Measurements from ENCODE around the gene IKZF5.

Gene IKZF5

DNA sequence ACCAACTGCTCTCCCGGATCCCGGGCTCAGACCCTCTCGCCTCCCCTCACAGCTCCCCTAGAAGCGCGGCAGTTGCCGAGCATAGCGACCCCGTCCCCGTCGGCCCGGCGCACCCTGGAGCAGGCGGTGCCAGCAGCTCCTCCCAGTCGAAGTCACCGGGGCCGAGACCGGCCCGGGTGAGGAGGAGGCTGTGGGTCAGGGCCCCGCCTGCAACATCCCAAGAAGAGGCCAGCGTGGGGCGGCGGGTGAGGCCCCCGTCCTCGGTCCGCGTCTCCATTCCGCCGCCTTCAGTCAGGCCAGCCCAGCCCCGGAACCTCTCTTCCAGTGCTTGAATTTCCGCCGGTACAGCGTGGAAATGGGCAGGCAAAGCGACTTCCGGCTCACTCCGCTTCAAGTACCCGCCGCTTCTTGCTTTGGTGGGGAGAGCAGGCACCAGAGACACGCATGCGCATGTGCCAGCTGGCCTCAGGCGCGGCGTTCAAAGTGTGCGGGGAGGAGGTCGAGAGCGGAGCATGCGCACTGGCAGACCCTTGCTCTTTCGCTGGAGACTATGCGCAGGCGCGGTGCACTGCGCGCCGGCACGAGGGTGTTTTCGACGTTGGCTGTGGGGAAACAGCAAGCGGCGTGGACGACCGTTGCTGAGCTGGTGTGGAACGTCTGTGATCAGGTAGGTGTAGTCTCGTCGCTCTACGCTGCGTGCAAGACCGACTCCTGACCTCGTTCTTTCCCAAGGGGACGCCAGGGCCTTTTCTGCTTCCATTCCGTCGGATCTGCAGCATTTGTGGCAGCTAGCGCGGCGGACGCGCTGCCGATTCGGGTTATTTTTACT lies 54.5 kb downstream of the IKZF5 start, which contains the start of gene C10orf88 (continued):
- TF ChIP-seq, protein P1, sequence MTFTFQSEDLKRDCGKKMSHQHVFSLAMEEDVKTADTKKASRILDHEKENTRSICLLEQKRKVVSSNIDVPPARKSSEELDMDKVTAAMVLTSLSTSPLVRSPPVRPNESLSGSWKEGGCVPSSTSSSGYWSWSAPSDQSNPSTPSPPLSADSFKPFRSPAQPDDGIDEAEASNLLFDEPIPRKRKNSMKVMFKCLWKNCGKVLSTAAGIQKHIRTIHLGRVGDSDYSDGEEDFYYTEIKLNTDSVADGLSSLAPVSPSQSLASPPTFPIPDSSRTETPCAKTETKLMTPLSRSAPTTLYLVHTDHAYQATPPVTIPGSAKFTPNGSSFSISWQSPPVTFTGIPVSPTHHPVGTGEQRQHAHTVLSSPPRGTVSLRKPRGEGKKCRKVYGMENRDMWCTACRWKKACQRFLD (tag by site-specific recombination; IDR thresholded peaks at IDR 0.05) = peak; percentile 92
- TF ChIP-seq SP7 (tag by site-specific recombination; IDR thresholded peaks at IDR 0.05) (peak; percentile 88), ZNF266 (tag by site-specific recombination; IDR thresholded peaks at IDR 0.05; ENCODE audit: low read depth) (no peak), ZFP37 (tag by site-specific recombination; IDR thresholded peaks at IDR 0.05) (peak; percentile 96), OSR2 (tag by site-specific recombination; IDR thresholded peaks at IDR 0.05) (no peak)
- TF ChIP-seq, protein P2, sequence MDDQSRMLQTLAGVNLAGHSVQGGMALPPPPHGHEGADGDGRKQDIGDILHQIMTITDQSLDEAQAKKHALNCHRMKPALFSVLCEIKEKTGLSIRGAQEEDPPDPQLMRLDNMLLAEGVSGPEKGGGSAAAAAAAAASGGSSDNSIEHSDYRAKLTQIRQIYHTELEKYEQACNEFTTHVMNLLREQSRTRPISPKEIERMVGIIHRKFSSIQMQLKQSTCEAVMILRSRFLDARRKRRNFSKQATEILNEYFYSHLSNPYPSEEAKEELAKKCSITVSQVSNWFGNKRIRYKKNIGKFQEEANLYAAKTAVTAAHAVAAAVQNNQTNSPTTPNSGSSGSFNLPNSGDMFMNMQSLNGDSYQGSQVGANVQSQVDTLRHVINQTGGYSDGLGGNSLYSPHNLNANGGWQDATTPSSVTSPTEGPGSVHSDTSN (CRISPR knock-in tag; IDR thresholded peaks at IDR 0.05) = peak; percentile 42; the same call in 1 of the 2 replicates
- TF ChIP-seq, protein P3, sequence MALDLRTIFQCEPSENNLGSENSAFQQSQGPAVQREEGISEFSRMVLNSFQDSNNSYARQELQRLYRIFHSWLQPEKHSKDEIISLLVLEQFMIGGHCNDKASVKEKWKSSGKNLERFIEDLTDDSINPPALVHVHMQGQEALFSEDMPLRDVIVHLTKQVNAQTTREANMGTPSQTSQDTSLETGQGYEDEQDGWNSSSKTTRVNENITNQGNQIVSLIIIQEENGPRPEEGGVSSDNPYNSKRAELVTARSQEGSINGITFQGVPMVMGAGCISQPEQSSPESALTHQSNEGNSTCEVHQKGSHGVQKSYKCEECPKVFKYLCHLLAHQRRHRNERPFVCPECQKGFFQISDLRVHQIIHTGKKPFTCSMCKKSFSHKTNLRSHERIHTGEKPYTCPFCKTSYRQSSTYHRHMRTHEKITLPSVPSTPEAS (tag by site-specific recombination; IDR thresholded peaks at IDR 0.05) = no peak
- TF ChIP-seq, protein P4, sequence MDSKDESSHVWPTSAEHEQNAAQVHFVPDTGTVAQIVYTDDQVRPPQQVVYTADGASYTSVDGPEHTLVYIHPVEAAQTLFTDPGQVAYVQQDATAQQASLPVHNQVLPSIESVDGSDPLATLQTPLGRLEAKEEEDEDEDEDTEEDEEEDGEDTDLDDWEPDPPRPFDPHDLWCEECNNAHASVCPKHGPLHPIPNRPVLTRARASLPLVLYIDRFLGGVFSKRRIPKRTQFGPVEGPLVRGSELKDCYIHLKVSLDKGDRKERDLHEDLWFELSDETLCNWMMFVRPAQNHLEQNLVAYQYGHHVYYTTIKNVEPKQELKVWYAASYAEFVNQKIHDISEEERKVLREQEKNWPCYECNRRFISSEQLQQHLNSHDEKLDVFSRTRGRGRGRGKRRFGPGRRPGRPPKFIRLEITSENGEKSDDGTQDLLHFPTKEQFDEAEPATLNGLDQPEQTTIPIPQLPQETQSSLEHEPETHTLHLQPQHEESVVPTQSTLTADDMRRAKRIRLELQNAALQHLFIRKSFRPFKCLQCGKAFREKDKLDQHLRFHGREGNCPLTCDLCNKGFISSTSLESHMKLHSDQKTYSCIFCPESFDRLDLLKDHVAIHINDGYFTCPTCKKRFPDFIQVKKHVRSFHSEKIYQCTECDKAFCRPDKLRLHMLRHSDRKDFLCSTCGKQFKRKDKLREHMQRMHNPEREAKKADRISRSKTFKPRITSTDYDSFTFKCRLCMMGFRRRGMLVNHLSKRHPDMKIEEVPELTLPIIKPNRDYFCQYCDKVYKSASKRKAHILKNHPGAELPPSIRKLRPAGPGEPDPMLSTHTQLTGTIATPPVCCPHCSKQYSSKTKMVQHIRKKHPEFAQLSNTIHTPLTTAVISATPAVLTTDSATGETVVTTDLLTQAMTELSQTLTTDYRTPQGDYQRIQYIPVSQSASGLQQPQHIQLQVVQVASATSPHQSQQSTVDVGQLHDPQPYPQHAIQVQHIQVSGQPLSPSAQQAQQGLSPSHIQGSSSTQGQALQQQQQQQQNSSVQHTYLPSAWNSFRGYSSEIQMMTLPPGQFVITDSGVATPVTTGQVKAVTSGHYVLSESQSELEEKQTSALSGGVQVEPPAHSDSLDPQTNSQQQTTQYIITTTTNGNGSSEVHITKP (tag by site-specific recombination; IDR thresholded peaks at IDR 0.05) = peak; percentile 50; the same call in 1 of the 2 replicates

DNA sequence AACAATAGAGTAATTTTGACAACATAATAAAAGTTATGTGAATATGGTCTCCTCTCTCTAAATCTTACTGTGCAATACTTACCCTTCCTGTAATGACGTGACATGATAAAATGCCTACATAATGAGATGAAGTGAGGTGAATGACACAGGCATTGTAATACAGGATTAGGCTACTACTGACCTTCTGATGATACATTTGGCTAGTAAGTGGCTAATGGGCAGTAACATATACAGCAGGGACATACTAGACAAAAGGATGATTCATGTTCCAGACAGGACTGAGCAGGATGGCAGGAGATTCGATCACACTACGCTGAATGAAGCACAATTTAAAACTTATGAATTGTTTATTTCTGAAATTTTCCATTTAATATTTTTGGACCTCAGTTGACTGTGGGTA lies 59.3 kb downstream of the IKZF5 start:
- peaks cover 28 to 59% of the 10 kb centered on the region in 2 experiments for H3K36me3 ChIP-seq (ENCODE audit: control insufficient read depth in 2 of 2, insufficient read depth in 1 of 2, low read length in 2 of 2)
- no peak overlapping the region for H3K27ac ChIP-seq (ENCODE audit: extremely low read depth, low read depth, low read length)
- ChIA-PET CTCF (interaction anchor here (1.3 kb wide), 1 partner anchor 13 kb away, joined by 4 read pairs; no protein-coding TSS in a partner anchor), POLR2A (no interaction called here)
- H3K4me1 ChIP-seq (ENCODE audit: control insufficient read depth, insufficient read depth, low read length) = peaks cover 2% of the 10 kb centered on the region; the same call in 1 of the 2 replicates
- no peak overlapping the region for H3K4me3 ChIP-seq (ENCODE audit: low read depth, low read length)
- H3K9me3 ChIP-seq (ENCODE audit: control insufficient read depth, insufficient read depth, low read depth, low read length) = no peaks in the 10 kb centered on the region
- no peak for TF ChIP-seq ZNF138 (tag by site-specific recombination; IDR thresholded peaks at IDR 0.05; ENCODE audit: borderline replicate concordance)
- TF ChIP-seq ZNF16 (tag by site-specific recombination; IDR thresholded peaks at IDR 0.05; ENCODE audit: low read depth) = no peak
- TF ChIP-seq ZBTB21 (tag by site-specific recombination; IDR thresholded peaks at IDR 0.05) = no peak
- no peak for TF ChIP-seq ZNF239 (tag by site-specific recombination; IDR thresholded peaks at IDR 0.05)
- no peak for TF ChIP-seq ZNF585B (tag by site-specific recombination; IDR thresholded peaks at IDR 0.05)
- no peak for TF ChIP-seq ZFP3 (tag by site-specific recombination; IDR thresholded peaks at IDR 0.05; ENCODE audit: low read depth)
- no peak for TF ChIP-seq ZXDB (tag by site-specific recombination; IDR thresholded peaks at IDR 0.05)
- no peak for TF ChIP-seq WT1 (tag by site-specific recombination; IDR thresholded peaks at IDR 0.05)
- TF ChIP-seq, protein P5, sequence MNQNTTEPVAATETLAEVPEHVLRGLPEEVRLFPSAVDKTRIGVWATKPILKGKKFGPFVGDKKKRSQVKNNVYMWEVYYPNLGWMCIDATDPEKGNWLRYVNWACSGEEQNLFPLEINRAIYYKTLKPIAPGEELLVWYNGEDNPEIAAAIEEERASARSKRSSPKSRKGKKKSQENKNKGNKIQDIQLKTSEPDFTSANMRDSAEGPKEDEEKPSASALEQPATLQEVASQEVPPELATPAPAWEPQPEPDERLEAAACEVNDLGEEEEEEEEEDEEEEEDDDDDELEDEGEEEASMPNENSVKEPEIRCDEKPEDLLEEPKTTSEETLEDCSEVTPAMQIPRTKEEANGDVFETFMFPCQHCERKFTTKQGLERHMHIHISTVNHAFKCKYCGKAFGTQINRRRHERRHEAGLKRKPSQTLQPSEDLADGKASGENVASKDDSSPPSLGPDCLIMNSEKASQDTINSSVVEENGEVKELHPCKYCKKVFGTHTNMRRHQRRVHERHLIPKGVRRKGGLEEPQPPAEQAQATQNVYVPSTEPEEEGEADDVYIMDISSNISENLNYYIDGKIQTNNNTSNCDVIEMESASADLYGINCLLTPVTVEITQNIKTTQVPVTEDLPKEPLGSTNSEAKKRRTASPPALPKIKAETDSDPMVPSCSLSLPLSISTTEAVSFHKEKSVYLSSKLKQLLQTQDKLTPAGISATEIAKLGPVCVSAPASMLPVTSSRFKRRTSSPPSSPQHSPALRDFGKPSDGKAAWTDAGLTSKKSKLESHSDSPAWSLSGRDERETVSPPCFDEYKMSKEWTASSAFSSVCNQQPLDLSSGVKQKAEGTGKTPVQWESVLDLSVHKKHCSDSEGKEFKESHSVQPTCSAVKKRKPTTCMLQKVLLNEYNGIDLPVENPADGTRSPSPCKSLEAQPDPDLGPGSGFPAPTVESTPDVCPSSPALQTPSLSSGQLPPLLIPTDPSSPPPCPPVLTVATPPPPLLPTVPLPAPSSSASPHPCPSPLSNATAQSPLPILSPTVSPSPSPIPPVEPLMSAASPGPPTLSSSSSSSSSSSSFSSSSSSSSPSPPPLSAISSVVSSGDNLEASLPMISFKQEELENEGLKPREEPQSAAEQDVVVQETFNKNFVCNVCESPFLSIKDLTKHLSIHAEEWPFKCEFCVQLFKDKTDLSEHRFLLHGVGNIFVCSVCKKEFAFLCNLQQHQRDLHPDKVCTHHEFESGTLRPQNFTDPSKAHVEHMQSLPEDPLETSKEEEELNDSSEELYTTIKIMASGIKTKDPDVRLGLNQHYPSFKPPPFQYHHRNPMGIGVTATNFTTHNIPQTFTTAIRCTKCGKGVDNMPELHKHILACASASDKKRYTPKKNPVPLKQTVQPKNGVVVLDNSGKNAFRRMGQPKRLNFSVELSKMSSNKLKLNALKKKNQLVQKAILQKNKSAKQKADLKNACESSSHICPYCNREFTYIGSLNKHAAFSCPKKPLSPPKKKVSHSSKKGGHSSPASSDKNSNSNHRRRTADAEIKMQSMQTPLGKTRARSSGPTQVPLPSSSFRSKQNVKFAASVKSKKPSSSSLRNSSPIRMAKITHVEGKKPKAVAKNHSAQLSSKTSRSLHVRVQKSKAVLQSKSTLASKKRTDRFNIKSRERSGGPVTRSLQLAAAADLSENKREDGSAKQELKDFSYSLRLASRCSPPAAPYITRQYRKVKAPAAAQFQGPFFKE (tag by site-specific recombination; IDR thresholded peaks at IDR 0.05; ENCODE audit: borderline replicate concordance) = no peak
- TF ChIP-seq ZNF529 (tag by site-specific recombination; IDR thresholded peaks at IDR 0.05; ENCODE audit: insufficient replicate concordance) = no peak
- TF ChIP-seq REPIN1 (tag by site-specific recombination; IDR thresholded peaks at IDR 0.05; ENCODE audit: low read depth) = no peak
- no peak for TF ChIP-seq GFI1B (tag by site-specific recombination; IDR thresholded peaks at IDR 0.05)
- no peak for TF ChIP-seq ZNF660 (tag by site-specific recombination; IDR thresholded peaks at IDR 0.05)
- TF ChIP-seq ZNF624 (tag by site-specific recombination; IDR thresholded peaks at IDR 0.05) = no peak
- no peak for TF ChIP-seq ZNF426 (tag by site-specific recombination; IDR thresholded peaks at IDR 0.05)

Data from HEK293 (cell line).